ENCODE data around the gene SNCB. TPM values are rescaled to one million over a fixed set of nuclear protein-coding genes. Genes with fewer than 3 reads are reported as not detected.

The SNCB gene
- total RNA-seq, 1 donor: not detected

DNA sequence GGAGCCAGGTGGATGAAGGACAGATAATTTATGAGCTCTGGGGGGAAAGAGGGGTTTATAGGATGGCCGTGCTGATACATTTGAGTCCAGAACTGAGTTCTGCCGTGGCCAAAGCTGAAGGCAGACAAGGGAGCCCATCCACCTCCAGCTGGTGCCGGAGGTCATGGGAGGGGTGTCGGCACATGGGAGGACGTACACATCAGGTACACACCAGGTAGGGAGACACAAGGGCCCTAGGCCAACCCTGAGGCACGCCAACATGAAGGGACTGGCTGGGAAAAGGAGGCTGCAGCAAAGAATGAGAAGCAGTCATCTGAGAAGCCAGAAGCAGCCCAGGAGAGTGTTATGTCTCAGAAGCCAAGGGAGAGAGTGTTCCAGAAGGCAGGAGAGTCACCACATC is 18.3 kb downstream of the SNCB start:
- TF ChIP-seq, protein P1, sequence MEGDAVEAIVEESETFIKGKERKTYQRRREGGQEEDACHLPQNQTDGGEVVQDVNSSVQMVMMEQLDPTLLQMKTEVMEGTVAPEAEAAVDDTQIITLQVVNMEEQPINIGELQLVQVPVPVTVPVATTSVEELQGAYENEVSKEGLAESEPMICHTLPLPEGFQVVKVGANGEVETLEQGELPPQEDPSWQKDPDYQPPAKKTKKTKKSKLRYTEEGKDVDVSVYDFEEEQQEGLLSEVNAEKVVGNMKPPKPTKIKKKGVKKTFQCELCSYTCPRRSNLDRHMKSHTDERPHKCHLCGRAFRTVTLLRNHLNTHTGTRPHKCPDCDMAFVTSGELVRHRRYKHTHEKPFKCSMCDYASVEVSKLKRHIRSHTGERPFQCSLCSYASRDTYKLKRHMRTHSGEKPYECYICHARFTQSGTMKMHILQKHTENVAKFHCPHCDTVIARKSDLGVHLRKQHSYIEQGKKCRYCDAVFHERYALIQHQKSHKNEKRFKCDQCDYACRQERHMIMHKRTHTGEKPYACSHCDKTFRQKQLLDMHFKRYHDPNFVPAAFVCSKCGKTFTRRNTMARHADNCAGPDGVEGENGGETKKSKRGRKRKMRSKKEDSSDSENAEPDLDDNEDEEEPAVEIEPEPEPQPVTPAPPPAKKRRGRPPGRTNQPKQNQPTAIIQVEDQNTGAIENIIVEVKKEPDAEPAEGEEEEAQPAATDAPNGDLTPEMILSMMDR (IDR thresholded peaks at IDR 0.05; ENCODE audit: insufficient read depth, low read depth, low read length): no peak
- no peak overlapping the region for H3K4me3 ChIP-seq (ENCODE audit: low read depth, low read length)
- no peak for DNase-seq (ENCODE audit: low read depth)

DNA sequence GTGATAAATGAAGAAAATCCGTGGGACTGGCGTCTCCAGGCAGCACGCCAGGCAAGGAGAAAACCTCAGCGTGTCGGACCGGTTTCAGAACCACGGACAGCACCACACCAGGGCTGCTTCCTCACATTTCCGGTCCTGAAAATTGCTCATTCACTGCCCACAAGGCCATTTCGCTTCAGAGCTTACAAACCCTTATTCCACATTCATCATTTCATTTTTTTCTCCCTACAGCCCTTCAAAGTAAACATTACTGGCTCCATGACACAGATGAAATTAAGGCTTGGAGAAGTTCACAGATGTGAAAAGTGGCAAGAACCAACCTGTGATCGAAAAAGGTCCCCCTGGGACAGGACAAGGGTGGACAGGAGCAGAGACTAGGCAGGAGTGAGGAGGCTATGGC is 18.9 kb downstream of the SNCB start:
- H3K4me3 ChIP-seq (ENCODE audit: low read depth, low read length): no peak overlapping the region
- TF ChIP-seq, protein P1 (IDR thresholded peaks at IDR 0.05; ENCODE audit: insufficient read depth, low read depth, low read length): no peak
- peak; percentile 84 for DNase-seq (ENCODE audit: low read depth)

DNA sequence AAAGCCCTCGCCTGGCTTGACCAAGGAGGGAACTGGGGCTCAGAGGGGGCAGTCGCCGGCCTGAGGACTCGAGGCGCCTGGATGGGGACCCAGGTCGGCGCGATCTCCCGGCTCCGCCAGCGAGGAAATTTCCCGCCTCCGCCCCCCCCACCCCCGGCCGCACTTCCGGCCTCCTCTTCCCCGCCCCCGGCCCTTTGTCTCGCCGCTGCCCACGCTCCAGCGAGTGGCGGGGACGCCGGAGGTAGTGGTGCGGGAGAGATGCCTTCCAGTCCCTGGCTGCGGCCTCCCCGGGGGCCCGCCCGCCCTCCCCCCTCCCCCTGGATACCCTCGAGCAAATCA is 19.9 kb downstream of the SNCB start:
- peak overlapping the region; percentile 70 for H3K4me3 ChIP-seq (ENCODE audit: low read depth, low read length)
- DNase-seq (ENCODE audit: low read depth): no peak
- TF ChIP-seq, protein P1 (IDR thresholded peaks at IDR 0.05; ENCODE audit: insufficient read depth, low read depth, low read length): no peak

DNA sequence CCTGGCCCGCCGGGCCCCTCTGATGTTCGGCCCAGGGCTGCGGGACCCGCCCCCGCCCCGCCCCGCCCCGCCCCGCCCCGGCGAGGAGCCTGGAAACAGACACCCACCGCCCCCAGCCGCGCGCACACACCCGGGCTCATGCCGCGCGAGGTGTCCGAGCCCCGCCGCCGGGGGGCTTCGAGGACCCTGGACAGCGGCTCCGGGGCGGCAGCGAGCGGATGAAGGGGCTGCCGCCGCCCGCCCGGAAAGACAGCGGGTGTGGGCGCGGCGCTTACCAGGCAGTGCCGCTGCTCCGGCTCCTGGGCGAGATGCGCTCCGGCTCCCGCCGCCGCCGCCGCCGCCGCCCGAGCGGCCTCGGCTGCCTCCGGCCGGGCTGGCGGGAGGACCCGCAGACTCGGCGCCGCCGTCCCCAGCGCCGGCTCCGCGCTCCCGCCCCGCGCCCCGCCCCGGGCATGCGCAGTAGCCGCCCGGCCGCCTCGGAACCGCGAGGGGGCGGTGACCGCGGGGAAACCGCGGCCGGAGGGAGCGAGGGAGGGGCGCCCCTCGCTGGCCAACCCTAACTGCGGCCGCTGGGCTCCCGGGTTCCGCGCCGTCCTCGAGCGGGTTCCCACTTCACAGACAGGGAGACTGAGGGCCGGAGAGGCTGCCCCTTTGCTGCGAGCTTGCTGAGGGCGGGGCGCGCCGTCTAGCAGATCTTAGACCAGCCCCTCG is 20.5 kb downstream of the SNCB start, which contains the start of gene GPRIN1:
Gene GPRIN1 (minus strand): TSS at position 433 of the 711 bp plus-strand sequence. CDS start 10,322 bp downstream, outside the sequence.
- H3K4me3 ChIP-seq (ENCODE audit: low read depth, low read length): peak within 1 kb of the TSS; percentile 70
- DNase-seq (ENCODE audit: low read depth): peak; percentile 39
- TF ChIP-seq, protein P1 (IDR thresholded peaks at IDR 0.05; ENCODE audit: insufficient read depth, low read depth, low read length): peak; percentile 39

DNA sequence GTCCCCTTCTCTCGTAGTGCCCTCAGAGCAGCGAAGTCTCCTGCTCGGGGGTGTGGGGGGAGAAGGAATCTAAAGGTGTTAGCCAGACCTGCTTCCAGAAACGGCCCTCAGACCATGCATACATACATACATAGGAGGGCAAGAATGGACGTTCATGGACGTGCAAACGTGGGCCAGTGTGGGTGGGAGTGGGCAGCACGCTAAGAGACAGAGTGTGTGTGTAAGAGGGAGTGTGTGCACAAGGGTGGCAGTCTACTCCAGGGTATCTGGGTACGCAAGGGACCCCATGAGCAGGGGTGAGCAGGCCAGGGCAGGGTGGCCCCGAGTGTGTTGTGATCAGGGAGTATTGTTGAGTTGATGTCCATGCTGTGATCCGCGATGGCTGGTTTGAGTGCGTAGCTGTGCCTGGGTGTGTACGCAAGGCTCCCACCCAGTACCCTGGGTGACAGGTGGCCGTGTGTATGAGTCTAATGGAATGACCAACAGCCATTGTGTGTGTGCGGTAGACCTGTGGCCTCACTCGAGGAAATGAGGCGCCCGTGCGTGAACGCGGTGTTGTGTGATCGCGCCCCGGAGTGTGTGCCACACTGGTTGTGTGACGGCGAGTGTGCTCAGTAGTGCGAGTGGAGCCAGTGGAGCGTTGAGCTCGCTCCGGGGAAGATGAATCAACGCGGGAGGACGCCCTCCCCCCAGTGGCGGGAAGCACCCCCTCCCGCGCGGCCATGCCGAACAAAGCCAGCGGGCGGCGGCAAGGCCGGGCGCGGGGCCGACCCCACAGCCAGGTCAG is 21.2 kb downstream of the SNCB start:
- DNase-seq (ENCODE audit: low read depth): no peak
- TF ChIP-seq, protein P1 (IDR thresholded peaks at IDR 0.05; ENCODE audit: insufficient read depth, low read depth, low read length): no peak
- H3K4me3 ChIP-seq (ENCODE audit: low read depth, low read length): peak overlapping the region; percentile 70

DNA sequence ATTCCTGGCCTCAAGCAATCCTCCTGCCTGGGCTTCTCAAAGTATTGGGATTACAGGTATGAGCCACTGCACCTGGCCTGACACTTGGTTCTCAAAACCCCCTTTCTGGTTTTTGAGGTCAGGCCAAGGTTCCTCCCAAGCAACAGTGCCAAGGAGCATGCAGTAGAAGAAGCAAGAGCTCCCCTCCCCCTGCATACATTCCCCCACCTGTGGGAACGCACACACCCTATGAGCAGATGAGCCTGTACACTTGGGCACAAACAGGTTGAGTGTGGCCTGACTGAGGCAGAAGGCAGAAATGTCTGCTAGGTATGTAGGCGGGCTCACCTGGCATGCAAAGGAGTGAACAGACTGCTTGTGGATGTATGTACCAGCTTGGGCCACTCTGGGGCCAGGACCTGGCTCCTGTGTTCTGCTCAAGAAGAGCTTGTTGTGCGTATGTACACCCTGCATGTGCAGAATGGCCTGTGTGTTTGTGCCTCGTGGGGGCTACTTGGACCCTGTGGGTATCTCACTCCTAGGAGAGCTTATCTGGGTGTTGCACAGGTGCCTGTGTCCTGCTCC is 22.1 kb downstream of the SNCB start:
- no peak for DNase-seq (ENCODE audit: low read depth)
- no peak overlapping the region for H3K4me3 ChIP-seq (ENCODE audit: low read depth, low read length)
- TF ChIP-seq, protein P1 (IDR thresholded peaks at IDR 0.05; ENCODE audit: insufficient read depth, low read depth, low read length): no peak
